T-helper 2 cell treated with Interferon-gamma antibody and Interleukin-4, amounts not matched to agents 5 μg/mL and 100 μg/mL, for 36 hours (primary cell): ENCODE measurements around the gene SYNE2.

ENCODE experiments used
- DNase-seq: peaks from one replicate; pipeline ENCODE4 v3.0.0; 2021; ENCODE audit warnings: low spot score
- H3K27ac Mint-ChIP-seq: one replicate; pipeline ENCODE4 v1.8.0; 2021; ENCODE audit warnings: mild to moderate bottlenecking, mixed read lengths
- H3K27me3 Mint-ChIP-seq: one replicate; pipeline ENCODE4 v1.8.0; 2021; ENCODE audit warnings: low read depth, mixed read lengths
- H3K36me3 Mint-ChIP-seq: one replicate; pipeline ENCODE4 v1.8.0; 2021; ENCODE audit warnings: low read depth, mixed read lengths
- H3K4me1 Mint-ChIP-seq: one replicate; pipeline ENCODE4 v1.8.0; 2021; ENCODE audit warnings: low read depth, mixed read lengths
- H3K4me3 Mint-ChIP-seq: one replicate; pipeline ENCODE4 v1.8.0; 2022; ENCODE audit warnings: mild to moderate bottlenecking, moderate library complexity, mixed read lengths
- H3K9me3 Mint-ChIP-seq: one replicate; pipeline ENCODE4 v1.8.0; 2021; ENCODE audit warnings: mixed read lengths

The SYNE2 gene

DNA sequence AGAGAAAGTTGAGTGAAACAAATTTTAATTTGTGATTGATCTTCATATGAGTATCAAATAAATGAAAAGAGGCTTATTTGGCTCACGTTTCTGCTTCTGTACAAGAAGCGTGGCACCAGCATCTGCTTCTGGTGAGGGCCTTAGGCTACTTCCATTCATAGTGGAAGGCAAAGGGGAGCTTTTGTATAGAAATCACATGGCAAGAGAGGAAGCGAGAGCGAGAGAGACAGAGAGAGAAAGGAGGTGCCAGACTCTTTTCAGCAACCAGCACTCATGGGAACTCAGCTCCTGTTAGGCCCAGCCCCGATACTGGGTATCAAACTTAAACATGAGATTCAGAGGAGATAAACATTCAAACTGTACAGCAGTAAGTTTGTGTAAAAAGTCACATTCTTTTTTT lies 121.4 kb downstream of the SYNE2 start:
- no peak overlapping the region for H3K4me3 Mint-ChIP-seq
- no peaks in the 10 kb centered on the region for H3K9me3 Mint-ChIP-seq
- peaks cover 7% of the 10 kb centered on the region for H3K4me1 Mint-ChIP-seq
- H3K36me3 Mint-ChIP-seq = peaks cover 19% of the 10 kb centered on the region
- H3K27me3 Mint-ChIP-seq = peaks cover 2% of the 10 kb centered on the region
- no peak for DNase-seq
- no peak overlapping the region for H3K27ac Mint-ChIP-seq

DNA sequence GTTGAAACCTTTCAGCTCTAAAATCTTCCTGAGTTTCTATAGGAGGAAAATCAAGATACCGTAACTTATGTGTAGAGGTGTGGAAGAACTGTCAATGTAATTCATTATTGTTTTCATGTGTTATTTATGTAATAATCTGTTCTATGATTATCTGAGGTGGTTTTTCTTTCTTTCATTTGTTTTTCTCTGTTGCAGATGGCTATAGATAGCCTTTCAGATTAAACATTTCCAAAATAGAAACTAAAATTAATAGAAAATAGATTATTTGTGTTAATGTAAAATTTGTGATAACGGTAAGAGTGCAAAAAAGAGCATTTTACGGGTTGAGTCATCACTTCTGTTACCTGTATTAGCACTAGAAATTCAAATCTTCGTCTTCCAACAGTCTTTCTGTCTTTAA lies 128.8 kb downstream of the SYNE2 start:
- Mint-ChIP-seq H3K9me3 (no peaks in the 10 kb centered on the region), H3K36me3 (peaks cover 31% of the 10 kb centered on the region), H3K4me1 (peaks cover 7% of the 10 kb centered on the region), H3K27me3 (peaks cover under 1% of the 10 kb centered on the region), H3K4me3 (no peak overlapping the region), H3K27ac (no peak overlapping the region)
- no peak for DNase-seq

DNA sequence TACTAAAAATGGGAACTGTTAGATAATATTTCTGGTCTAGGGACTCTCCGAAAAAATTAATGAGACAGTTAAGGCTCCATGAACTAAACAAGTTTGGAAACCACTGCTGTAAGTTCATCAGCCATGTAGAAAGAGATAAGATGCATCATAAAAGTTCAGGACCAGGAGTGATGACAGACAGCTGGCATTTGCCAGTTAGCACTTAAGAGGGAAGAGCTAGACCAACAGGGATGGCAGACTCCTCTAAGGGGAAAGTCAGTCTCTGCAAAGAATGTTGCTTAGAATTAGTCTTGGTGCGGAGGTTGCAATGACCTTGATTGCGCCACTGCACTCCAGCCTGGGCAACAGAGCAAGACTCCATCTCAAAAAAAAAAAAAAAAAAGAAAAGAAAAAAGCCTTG lies 129.4 kb downstream of the SYNE2 start:
- Mint-ChIP-seq H3K4me3 (no peak overlapping the region), H3K4me1 (peaks cover 7% of the 10 kb centered on the region), H3K9me3 (no peaks in the 10 kb centered on the region), H3K27me3 (no peaks in the 10 kb centered on the region), H3K27ac (no peak overlapping the region), H3K36me3 (peaks cover 32% of the 10 kb centered on the region)
- DNase-seq = no peak

DNA sequence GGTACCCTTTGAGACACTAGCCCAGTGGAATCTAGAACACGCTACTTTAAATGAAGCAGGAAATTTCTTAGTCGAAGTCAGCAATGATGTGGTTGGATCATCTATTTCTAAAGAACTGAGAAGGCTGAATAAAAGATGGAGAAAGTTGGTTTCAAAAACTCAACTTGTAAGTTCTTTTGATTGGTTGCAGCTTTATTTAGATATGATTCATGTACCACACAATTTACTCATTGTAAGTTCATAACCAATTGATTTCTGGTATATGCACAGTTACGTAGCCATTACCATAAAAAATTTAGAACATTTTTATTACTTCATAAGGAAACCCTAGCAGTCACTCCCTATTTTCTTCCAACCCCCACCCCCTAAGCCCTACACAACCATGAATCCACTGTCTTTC lies 129.8 kb downstream of the SYNE2 start:
- peaks cover 5% of the 10 kb centered on the region for H3K4me1 Mint-ChIP-seq
- no peaks in the 10 kb centered on the region for H3K9me3 Mint-ChIP-seq
- no peak for DNase-seq
- no peaks in the 10 kb centered on the region for H3K27me3 Mint-ChIP-seq
- no peak overlapping the region for H3K27ac Mint-ChIP-seq
- H3K4me3 Mint-ChIP-seq = no peak overlapping the region
- H3K36me3 Mint-ChIP-seq = peaks cover 34% of the 10 kb centered on the region

DNA sequence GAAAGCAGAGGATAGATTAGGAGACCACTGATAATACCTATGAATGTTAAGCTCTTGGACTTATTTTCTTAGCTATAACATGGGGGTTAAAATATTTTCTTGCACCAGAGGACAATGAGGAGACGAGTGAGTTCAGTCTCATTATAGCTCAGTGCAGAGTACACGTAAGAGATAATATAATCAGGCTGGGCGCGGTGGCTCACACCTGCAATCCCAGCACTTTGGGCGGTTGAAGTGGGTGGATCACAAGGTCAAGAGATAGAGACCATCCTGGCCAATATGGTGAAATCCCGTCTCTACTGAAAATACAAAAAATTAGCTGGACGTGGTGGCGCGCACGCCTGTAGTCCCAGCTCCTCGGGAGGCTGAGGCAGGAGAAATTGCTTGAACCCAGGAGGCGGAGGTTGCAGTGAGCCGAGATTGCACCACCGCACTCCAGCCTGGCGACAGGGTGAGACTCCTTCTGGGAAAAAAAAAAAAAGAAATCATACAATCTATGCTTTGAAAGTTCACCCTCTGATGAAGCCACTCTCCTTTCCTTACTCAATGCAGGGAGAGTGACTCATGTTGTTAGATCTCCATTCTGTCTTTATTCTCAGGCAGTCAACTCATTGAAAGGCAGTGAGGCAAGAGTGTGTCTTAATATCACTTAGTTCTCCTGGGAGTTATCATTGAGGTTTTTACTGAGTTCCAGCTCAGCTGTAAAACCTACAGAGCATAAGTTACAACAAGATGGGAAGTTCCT lies 134.2 kb downstream of the SYNE2 start:
- DNase-seq = no peak
- no peaks in the 10 kb centered on the region for H3K27me3 Mint-ChIP-seq
- no peaks in the 10 kb centered on the region for H3K9me3 Mint-ChIP-seq
- H3K36me3 Mint-ChIP-seq = peaks cover 27% of the 10 kb centered on the region
- no peak overlapping the region for H3K4me3 Mint-ChIP-seq
- no peak overlapping the region for H3K27ac Mint-ChIP-seq
- peaks cover 8% of the 10 kb centered on the region for H3K4me1 Mint-ChIP-seq

DNA sequence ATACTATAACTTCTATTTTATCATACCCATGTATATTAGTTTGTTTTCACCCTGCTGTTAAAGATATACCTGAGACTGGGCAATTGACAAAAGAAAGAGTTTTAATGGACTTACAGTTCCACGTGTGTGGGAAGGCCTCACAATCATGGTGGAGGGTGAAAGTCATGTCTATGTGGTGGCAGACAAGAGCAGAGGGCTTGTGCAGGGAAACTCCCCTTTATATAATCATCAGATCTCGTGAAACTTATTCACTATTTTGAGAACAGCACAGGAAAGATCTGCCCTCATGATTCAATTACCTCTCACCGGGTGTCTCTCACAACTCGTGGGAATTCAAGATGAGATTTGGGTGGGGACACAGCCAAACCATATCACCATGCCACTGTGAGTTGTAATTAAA lies 135.8 kb downstream of the SYNE2 start:
- H3K4me3 Mint-ChIP-seq = no peak overlapping the region
- H3K27me3 Mint-ChIP-seq = no peaks in the 10 kb centered on the region
- DNase-seq = no peak
- H3K4me1 Mint-ChIP-seq = peaks cover 14% of the 10 kb centered on the region
- H3K36me3 Mint-ChIP-seq = peaks cover 30% of the 10 kb centered on the region
- H3K27ac Mint-ChIP-seq = no peak overlapping the region
- no peaks in the 10 kb centered on the region for H3K9me3 Mint-ChIP-seq

DNA sequence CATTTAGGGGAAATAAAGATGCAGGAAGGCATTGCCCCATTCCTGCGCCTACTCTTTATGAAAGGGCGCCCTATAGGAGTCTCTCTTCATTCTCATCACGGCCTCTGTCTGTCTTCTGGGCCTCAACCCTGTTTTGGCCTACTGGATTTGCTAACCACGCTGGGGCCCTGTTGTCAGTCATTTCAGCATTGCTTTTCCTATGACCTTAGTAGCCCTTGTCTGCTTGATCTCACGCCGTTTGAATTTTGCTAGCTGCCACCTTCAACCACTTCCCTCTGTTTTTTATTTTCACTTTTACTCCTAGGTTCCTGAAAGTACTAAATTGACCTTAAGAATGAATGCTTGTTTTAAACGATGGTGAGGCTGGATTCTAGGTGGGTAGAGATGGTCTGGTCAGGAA lies 139.0 kb downstream of the SYNE2 start:
- H3K9me3 Mint-ChIP-seq = no peaks in the 10 kb centered on the region
- H3K27ac Mint-ChIP-seq = peak overlapping the region; percentile 69
- H3K36me3 Mint-ChIP-seq = peaks cover 26% of the 10 kb centered on the region
- peak; percentile 17 for DNase-seq
- peak overlapping the region; percentile 41 for H3K4me3 Mint-ChIP-seq
- H3K27me3 Mint-ChIP-seq = no peaks in the 10 kb centered on the region
- H3K4me1 Mint-ChIP-seq = peaks cover 14% of the 10 kb centered on the region

DNA sequence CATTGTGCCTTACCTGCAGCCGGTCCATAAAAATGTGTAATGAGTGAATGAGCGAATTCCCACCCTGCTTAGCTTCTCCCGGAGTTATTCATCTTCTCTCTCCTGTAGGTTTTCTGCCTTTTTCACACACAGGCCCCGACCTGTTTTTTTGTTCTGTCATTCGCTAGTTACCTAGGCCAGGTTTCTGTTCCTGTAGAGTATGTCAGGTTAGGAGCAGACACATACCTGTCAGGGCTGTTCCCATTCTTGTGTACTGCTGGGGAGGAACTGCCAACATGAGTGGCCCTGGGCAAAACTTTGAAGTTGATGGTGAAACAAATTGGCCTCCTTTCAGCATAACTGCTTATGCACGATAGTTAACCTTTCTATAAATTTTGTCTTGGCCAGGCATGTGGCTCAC lies 140.1 kb downstream of the SYNE2 start:
- Mint-ChIP-seq H3K4me1 (peaks cover 14% of the 10 kb centered on the region), H3K36me3 (peaks cover 28% of the 10 kb centered on the region), H3K4me3 (no peak overlapping the region), H3K9me3 (no peaks in the 10 kb centered on the region), H3K27me3 (no peaks in the 10 kb centered on the region), H3K27ac (no peak overlapping the region)
- DNase-seq = no peak

DNA sequence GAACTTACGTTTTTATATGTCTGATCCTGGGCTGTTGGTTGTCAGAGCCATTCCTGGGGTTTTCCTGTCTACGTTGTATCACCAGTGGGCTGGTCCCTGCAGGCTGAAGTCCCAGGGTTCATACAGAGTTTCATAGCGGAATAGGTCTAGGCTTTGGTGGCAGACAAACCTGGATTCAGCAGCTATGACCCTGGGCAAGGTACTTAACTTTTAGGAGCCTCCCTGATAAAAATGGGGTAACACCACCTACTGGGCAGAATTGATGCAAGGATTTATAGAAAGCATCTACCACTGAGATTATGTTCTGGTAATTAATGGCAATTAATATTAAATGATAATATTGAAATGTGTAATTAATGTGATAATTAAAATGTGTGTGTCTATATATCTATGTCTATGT lies 141.2 kb downstream of the SYNE2 start:
- no peak overlapping the region for H3K4me3 Mint-ChIP-seq
- no peaks in the 10 kb centered on the region for H3K27me3 Mint-ChIP-seq
- peaks cover 14% of the 10 kb centered on the region for H3K4me1 Mint-ChIP-seq
- no peak for DNase-seq
- H3K36me3 Mint-ChIP-seq = peaks cover 29% of the 10 kb centered on the region
- no peaks in the 10 kb centered on the region for H3K9me3 Mint-ChIP-seq
- H3K27ac Mint-ChIP-seq = no peak overlapping the region

DNA sequence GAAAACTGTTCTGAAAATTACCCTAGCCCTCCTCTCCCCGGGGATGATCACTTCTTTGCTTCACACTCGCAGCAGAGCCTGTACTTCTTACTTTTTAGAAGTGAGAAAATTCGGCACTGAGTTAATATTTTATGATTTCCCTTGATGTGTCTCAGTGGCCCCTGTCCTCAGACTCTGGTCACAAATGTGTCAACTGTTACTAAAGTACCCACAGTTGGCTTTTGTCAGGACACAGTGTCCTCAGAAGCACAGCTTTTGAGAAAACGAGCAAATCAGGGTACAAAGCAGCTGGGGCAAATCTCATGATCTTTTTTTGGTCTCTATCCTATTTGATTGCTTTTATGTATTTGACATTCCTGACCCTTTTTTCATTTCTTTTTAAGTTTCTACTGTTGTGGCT lies 142.5 kb downstream of the SYNE2 start:
- Mint-ChIP-seq H3K9me3 (no peaks in the 10 kb centered on the region), H3K36me3 (peaks cover 36% of the 10 kb centered on the region), H3K27me3 (no peaks in the 10 kb centered on the region), H3K4me3 (no peak overlapping the region), H3K27ac (no peak overlapping the region), H3K4me1 (peaks cover 14% of the 10 kb centered on the region)
- no peak for DNase-seq

DNA sequence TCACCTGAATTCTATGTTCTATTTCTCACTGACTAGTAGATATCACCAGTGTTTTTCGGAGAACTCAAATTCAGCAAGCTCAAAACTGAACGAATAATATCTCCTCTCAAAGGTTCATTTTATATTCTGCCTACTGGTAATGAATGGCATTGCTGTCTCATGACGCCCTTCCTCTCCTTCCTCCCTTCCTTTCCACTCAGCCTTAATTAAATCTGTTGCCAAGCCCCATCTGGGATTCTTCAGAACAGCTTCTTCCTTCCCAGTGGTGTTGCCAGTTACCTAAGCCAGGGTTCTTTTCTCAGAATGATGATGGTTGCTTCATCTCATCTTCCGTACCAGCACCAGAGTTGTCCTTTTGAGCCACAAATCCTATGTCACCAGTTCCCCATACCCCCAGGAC lies 143.2 kb downstream of the SYNE2 start:
- Mint-ChIP-seq H3K9me3 (no peaks in the 10 kb centered on the region), H3K4me3 (no peak overlapping the region), H3K27me3 (no peaks in the 10 kb centered on the region), H3K4me1 (peaks cover 11% of the 10 kb centered on the region), H3K36me3 (peaks cover 38% of the 10 kb centered on the region), H3K27ac (no peak overlapping the region)
- DNase-seq = no peak

DNA sequence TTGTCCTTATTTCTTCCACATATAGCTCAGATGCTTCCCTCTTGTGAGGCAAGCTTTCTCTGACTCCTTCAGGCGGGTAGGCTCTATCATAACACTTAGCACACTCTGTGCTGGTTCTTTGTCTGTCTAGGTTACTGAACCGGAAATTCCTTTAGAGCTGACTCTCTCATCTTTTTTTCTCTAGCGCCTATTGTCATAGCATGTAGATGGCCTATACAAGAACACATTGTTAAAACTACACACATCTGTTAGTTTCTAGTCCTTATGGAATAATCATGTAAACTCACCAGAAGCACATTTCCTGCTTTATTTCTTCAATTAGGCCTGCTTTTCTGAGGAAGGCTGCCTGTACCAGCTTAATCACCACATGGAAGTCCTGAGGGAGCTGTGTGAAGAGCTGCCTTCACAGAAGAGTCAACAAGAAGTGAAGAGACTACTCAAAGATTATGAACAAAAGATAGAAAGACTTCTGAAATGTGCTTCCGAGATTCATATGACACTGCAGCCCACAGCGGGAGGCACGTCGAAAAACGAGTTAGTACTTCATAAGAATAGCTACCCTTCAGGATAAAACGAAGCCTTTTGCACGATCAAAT lies 143.9 kb downstream of the SYNE2 start:
- Mint-ChIP-seq H3K4me1 (peaks cover 8% of the 10 kb centered on the region), H3K36me3 (peaks cover 39% of the 10 kb centered on the region), H3K27ac (no peak overlapping the region), H3K4me3 (no peak overlapping the region), H3K9me3 (no peaks in the 10 kb centered on the region), H3K27me3 (no peaks in the 10 kb centered on the region)
- no peak for DNase-seq

DNA sequence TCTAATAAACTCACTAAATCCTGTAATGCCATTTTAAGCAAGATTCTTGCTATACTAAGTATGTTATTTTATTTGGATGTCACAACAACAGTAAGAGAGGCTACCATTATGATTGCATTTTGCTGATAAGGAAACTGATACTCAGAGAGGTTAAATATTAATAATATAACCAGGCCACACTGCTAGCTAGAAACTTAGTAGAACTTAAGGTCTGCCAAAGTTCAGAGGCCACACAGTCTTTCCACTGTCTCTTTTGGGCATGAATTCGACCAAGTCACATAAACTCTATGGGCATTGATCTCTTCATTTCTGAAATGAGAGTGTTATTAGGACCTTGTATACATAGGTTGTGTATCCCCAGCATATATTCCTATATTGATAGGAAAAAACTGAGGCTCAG lies 147.9 kb downstream of the SYNE2 start:
- Mint-ChIP-seq H3K27me3 (no peaks in the 10 kb centered on the region), H3K4me3 (no peak overlapping the region), H3K4me1 (no peaks in the 10 kb centered on the region), H3K36me3 (peaks cover 43% of the 10 kb centered on the region), H3K27ac (no peak overlapping the region), H3K9me3 (no peaks in the 10 kb centered on the region)
- DNase-seq = no peak

DNA sequence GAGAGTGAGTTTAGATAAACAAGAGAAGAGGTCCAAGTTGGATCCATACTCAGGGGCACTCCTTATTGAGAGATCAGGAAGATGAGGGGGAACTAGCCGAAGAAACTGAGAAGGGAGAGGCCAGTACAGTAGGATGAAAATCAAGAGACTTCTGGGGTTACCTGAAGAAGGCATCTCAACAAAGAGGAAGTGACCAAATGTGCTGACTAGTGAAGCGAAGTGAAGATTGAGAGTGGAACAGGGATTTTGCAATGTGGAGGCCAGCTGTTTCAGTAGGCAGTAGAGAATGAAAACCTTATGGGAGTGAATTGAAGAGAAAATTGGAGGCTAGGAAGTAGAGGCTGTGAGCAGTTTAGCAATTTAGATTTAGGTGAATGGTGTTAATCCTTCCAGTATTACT lies 153.0 kb downstream of the SYNE2 start:
- Mint-ChIP-seq H3K27ac (no peak overlapping the region), H3K9me3 (no peaks in the 10 kb centered on the region), H3K27me3 (no peaks in the 10 kb centered on the region), H3K36me3 (peaks cover 15% of the 10 kb centered on the region), H3K4me3 (no peak overlapping the region), H3K4me1 (no peaks in the 10 kb centered on the region)
- DNase-seq = no peak

DNA sequence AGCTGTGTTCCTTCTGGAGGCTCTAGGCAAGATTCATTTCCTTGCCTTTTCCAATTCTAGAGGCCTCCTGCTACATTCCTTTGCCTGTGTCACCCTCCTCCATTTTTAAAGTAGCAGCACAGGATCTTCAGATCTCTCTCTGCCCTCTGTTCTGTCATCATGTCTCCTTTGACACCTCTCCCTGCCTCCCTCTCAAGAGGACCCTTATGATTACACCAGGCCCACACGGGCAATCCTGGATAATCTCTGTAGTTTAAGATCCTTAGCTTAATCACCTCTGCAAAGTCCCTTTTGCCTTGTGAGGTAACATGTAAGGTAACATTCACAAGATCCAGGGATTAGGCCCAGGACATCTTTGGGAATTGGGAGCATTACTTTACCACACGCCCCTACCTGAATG lies 155.2 kb downstream of the SYNE2 start:
- H3K4me3 Mint-ChIP-seq = no peak overlapping the region
- DNase-seq = no peak
- no peaks in the 10 kb centered on the region for H3K4me1 Mint-ChIP-seq
- no peaks in the 10 kb centered on the region for H3K9me3 Mint-ChIP-seq
- peaks cover 6% of the 10 kb centered on the region for H3K36me3 Mint-ChIP-seq
- no peak overlapping the region for H3K27ac Mint-ChIP-seq
- H3K27me3 Mint-ChIP-seq = no peaks in the 10 kb centered on the region
